ENCODE data around the gene TRIO. TPM values are rescaled to one million over a fixed set of nuclear protein-coding genes. Genes with fewer than 3 reads are reported as not detected.

Gene TRIO
- total and polyA plus RNA-seq, 8 donors = 84.4 to 151 (median 93.7) TPM

DNA sequence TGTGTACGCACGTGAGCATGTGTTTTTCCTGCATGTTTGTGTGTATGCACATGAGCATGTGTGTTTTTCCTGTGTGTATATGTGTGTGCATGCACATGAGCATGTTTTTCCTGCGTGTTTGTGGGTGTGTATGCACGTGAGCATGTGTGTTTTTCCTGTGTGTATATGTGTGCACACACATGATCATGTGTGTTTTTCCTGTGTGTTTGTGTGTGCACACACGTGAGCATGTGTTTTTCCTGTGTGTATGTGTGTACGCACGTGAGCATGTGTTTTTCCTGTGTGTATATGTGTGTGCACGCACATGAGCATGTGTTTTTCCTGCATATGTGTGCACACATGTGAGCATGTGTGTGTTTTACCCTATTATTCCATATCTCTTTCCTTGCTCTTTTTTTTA is 205.9 kb downstream of the TRIO start:
- TF ChIP-seq, protein P1, sequence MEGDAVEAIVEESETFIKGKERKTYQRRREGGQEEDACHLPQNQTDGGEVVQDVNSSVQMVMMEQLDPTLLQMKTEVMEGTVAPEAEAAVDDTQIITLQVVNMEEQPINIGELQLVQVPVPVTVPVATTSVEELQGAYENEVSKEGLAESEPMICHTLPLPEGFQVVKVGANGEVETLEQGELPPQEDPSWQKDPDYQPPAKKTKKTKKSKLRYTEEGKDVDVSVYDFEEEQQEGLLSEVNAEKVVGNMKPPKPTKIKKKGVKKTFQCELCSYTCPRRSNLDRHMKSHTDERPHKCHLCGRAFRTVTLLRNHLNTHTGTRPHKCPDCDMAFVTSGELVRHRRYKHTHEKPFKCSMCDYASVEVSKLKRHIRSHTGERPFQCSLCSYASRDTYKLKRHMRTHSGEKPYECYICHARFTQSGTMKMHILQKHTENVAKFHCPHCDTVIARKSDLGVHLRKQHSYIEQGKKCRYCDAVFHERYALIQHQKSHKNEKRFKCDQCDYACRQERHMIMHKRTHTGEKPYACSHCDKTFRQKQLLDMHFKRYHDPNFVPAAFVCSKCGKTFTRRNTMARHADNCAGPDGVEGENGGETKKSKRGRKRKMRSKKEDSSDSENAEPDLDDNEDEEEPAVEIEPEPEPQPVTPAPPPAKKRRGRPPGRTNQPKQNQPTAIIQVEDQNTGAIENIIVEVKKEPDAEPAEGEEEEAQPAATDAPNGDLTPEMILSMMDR (IDR thresholded peaks at IDR 0.05) = no peak
- Histone ChIP-seq H3K27ac (no peak overlapping the region), H3K27me3 (no peaks in the 10 kb centered on the region), H3K4me3 (no peak overlapping the region), H3K4me1 (peaks cover 0 to 16% of the 10 kb centered on the region in 2 donors), H3K36me3 (peaks cover 0 to 11% of the 10 kb centered on the region in 2 donors), H3K9me3 (no peaks in the 10 kb centered on the region)
- DNase-seq (no peak), ATAC-seq (no peak)
- intact Hi-C loops (cut with DNase I) = no loop called here

- H3K9me3 ChIP-seq = no peaks in the 10 kb centered on the region
- ATAC-seq (peak; percentile 24), DNase-seq (no peak)
- TF ChIP-seq, protein P1 (IDR thresholded peaks at IDR 0.05) = no peak
- H3K4me1 ChIP-seq = peaks cover 0 to 17% of the 10 kb centered on the region in 2 donors
- no peak overlapping the region for H3K4me3 ChIP-seq
- intact Hi-C loops (cut with DNase I) = no loop called here
- peaks cover 0 to 10% of the 10 kb centered on the region in 2 donors for H3K36me3 ChIP-seq
- H3K27me3 ChIP-seq = no peaks in the 10 kb centered on the region
- H3K27ac ChIP-seq = no peak overlapping the region
These were observed 208.0 kb downstream of the TRIO start for GRCh38 chr5:14351086-14351661.

GRCh38 chr5:14351845-14352712 is 208.9 kb downstream of the TRIO start:
- Histone ChIP-seq H3K4me1 (peaks cover 0 to 26% of the 10 kb centered on the region in 2 donors), H3K36me3 (peaks cover 0 to 3% of the 10 kb centered on the region in 2 donors), H3K27me3 (no peaks in the 10 kb centered on the region), H3K9me3 (no peaks in the 10 kb centered on the region), H3K4me3 (no peak overlapping the region), H3K27ac (no peak overlapping the region)
- intact Hi-C loops (cut with DNase I) = no loop called here
- ATAC-seq = peak; percentile 99
- TF ChIP-seq, protein P1 (IDR thresholded peaks at IDR 0.05) = peak; percentile 92 to 98
- peak; percentile 41 to 87 (median 67) for DNase-seq

DNA sequence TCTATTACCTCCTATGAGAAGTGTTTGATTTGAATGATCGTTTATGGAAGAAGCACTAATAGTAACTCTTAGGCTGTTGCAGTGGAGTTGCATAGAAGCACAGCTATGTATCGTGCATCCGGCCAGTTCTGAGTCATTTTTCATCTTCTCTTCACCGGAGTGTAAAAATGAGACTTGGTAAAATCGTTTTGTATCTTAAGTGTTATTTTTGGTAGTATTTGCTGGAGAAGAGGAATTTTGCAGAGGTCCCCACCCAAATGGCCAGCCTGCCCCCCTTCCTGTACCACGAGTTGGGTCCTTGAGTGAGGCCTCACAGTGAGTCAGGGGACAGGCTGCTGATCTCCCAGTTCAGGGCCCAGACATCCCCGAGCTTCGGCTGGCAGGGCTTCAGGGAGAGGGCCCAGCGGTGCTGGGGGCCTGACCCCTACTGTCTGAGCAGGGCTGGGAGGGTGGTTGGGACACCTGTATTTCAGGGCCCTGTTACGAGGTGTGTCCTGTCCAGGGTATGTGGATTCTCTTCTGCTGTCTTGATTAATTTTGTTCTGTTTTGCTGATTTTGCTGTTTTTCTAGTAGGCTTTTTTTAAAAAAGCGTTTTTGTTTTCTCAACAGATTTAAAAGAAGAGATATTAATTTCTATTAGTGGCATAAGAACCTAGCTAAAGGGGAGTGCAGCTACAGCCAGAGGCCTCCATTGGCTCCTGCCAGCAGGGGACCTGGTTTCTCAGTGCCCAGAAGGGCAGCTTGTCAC is 210.8 kb downstream of the TRIO start:
- peaks cover 0 to 14% of the 10 kb centered on the region in 2 donors for H3K36me3 ChIP-seq
- H3K9me3 ChIP-seq = no peaks in the 10 kb centered on the region
- H3K4me3 ChIP-seq = no peak overlapping the region
- DNase-seq (no peak), ATAC-seq (no peak)
- no peaks in the 10 kb centered on the region for H3K27me3 ChIP-seq
- no peak overlapping the region for H3K27ac ChIP-seq
- intact Hi-C loops (cut with DNase I) = no loop called here
- TF ChIP-seq, protein P1 (IDR thresholded peaks at IDR 0.05) = no peak
- H3K4me1 ChIP-seq = peaks cover 0 to 33% of the 10 kb centered on the region in 2 donors

DNA sequence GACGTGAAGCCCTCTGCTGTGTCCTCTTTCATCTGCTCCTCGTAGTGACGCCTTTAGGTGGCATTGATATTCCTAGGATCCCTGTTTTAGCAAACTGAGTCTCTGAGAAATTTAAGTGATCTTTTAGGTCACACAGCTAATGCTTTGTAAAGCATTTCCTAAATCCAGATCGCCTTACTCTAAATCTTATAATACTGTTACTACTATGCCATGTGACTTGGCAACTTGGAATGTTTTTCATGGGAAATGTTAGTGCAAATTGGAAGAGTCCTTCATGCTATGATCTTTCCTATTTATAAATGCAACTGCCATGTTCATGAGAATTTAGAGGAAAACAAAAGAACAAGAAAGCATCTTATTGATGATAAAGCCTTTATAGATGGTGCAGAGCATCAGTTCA is 212.2 kb downstream of the TRIO start:
- Histone ChIP-seq H3K36me3 (peaks cover 0 to 26% of the 10 kb centered on the region in 2 donors), H3K27me3 (no peaks in the 10 kb centered on the region), H3K27ac (no peak overlapping the region), H3K9me3 (no peaks in the 10 kb centered on the region), H3K4me3 (no peak overlapping the region), H3K4me1 (peaks cover 0 to 33% of the 10 kb centered on the region in 2 donors)
- TF ChIP-seq, protein P1 (IDR thresholded peaks at IDR 0.05) = no peak
- intact Hi-C loops (cut with DNase I) = no loop called here
- DNase-seq = no peak
- no peak for ATAC-seq

Data from left lung (tissue), 10 donors.